H9 (cell line): Measurements from ENCODE around the gene RAB11FIP4. TPM values are rescaled to one million over a fixed set of nuclear protein-coding genes. Genes with fewer than 3 reads are reported as not detected.

ENCODE experiments used
- DNase-seq: peaks from one replicate; pipeline ENCODE4 v3.0.0-alpha.2; 2017
- H2AFZ ChIP-seq: one replicate; pipeline ENCODE4 v1.6.1; 2013; ENCODE audit warnings: mild to moderate bottlenecking, low read length, control low read depth, moderate library complexity
- H2AK5ac ChIP-seq: 2 replicates; pipeline ENCODE4 v1.6.1; 2013; ENCODE audit warnings: low read length, control low read depth, mixed read lengths; ENCODE audit not compliant: insufficient read length
- H2BK120ac ChIP-seq: one replicate; pipeline ENCODE4 v1.6.1; 2013; ENCODE audit warnings: low read depth, mild to moderate bottlenecking, low read length, control low read depth, inconsistent platforms; ENCODE audit not compliant: poor library complexity, severe bottlenecking
- H2BK12ac ChIP-seq: 2 replicates; pipeline ENCODE4 v1.6.1; 2013; ENCODE audit warnings: low read length, control low read depth, mixed read lengths, low read depth; ENCODE audit not compliant: insufficient read length
- H2BK15ac ChIP-seq: 2 replicates; pipeline ENCODE4 v1.6.1; 2013; ENCODE audit warnings: low read depth, low read length, control low read depth
- H2BK20ac ChIP-seq: one replicate; pipeline ENCODE4 v1.6.1; 2013; ENCODE audit warnings: low read depth, mild to moderate bottlenecking, low read length, control low read depth, inconsistent platforms; ENCODE audit not compliant: poor library complexity, severe bottlenecking
- H2BK5ac ChIP-seq: 2 replicates; pipeline ENCODE4 v1.6.1; 2013; ENCODE audit warnings: low read length, control low read depth, mixed read lengths; ENCODE audit not compliant: insufficient read length
- H3K14ac ChIP-seq: 2 replicates; pipeline ENCODE4 v1.6.1; 2013; ENCODE audit warnings: low read length, control low read depth; ENCODE audit not compliant: insufficient read depth
- H3K18ac ChIP-seq: 2 replicates; pipeline ENCODE4 v1.6.1; 2013; ENCODE audit warnings: low read depth, mild to moderate bottlenecking, mixed read lengths, low read length, control low read depth; ENCODE audit not compliant: insufficient read length
- H3K23ac ChIP-seq: 2 replicates; pipeline ENCODE4 v1.6.1; 2013; ENCODE audit warnings: low read length, control low read depth, mixed read lengths, low read depth; ENCODE audit not compliant: insufficient read length
- H3K23me2 ChIP-seq: 2 replicates; pipeline ENCODE4 v1.6.1; 2013; ENCODE audit warnings: low read depth, mild to moderate bottlenecking, mixed read lengths, low read length, control low read depth; ENCODE audit not compliant: insufficient read length, poor library complexity, severe bottlenecking
- H3K27ac ChIP-seq: 2 replicates; pipeline ENCODE4 v1.5.1; 2013; ENCODE audit warnings: low read length, control low read depth, mixed read lengths, low read depth; ENCODE audit not compliant: insufficient read length
- H3K27me3 ChIP-seq: 2 replicates; pipeline ENCODE4 v1.6.1; 2013; ENCODE audit warnings: low read length, control low read depth, inconsistent platforms; ENCODE audit not compliant: insufficient read depth
- H3K4ac ChIP-seq: 2 replicates; pipeline ENCODE4 v1.6.1; 2013; ENCODE audit warnings: low read depth, mild to moderate bottlenecking, control low read depth, inconsistent platforms, low read length, moderate library complexity
- H3K4me1 ChIP-seq: 2 replicates; pipeline ENCODE4 v1.6.1; 2013; ENCODE audit warnings: low read length, control low read depth, inconsistent platforms; ENCODE audit not compliant: insufficient read depth
- H3K4me2 ChIP-seq: 2 replicates; pipeline ENCODE4 v1.6.1; 2013; ENCODE audit warnings: low read length, control low read depth, mixed read lengths; ENCODE audit not compliant: insufficient read length, insufficient read depth
- H3K56ac ChIP-seq: 2 replicates; pipeline ENCODE4 v1.6.1; 2013; ENCODE audit warnings: low read depth, mild to moderate bottlenecking, mixed read lengths, low read length, control low read depth; ENCODE audit not compliant: insufficient read length
- H3K79me1 ChIP-seq: 2 replicates; pipeline ENCODE4 v1.6.1; 2013; ENCODE audit warnings: low read depth, mild to moderate bottlenecking, moderate library complexity, low read length, control low read depth, inconsistent platforms; ENCODE audit not compliant: insufficient read depth, poor library complexity, severe bottlenecking
- H3K79me2 ChIP-seq: 2 replicates; pipeline ENCODE4 v1.6.1; 2013; ENCODE audit warnings: low read length, control low read depth, inconsistent platforms; ENCODE audit not compliant: insufficient read depth
- H3K9ac ChIP-seq: 2 replicates; pipeline ENCODE4 v1.6.1; 2013; ENCODE audit warnings: low read length, control low read depth, mixed read lengths; ENCODE audit not compliant: insufficient read length; ENCODE audit errors: extremely low read depth
- H3K9me3 ChIP-seq: one replicate; pipeline ENCODE4 v1.6.1; 2013; ENCODE audit warnings: low read depth, low read length, inconsistent platforms; ENCODE audit not compliant: control insufficient read depth
- H3T11ph ChIP-seq: one replicate; pipeline ENCODE4 v1.6.1; 2013; ENCODE audit warnings: mild to moderate bottlenecking, low read length, control low read depth, inconsistent platforms
- H4K20me1 ChIP-seq: one replicate; pipeline ENCODE4 v1.6.1; 2013; ENCODE audit not compliant: control insufficient read depth, insufficient read length, insufficient read depth
- H4K5ac ChIP-seq: 2 replicates; pipeline ENCODE4 v1.6.1; 2013; ENCODE audit warnings: low read depth, mild to moderate bottlenecking, mixed read lengths, low read length, control low read depth; ENCODE audit not compliant: insufficient read length
- H4K8ac ChIP-seq: replicated peaks from 2 replicates; pipeline ENCODE4 v1.6.1; 2013; ENCODE audit warnings: low read length, control low read depth, mixed read lengths, low read depth; ENCODE audit not compliant: insufficient read length
- H4K91ac ChIP-seq: 2 replicates; pipeline ENCODE4 v1.6.1; 2013; ENCODE audit warnings: low read depth, mild to moderate bottlenecking, moderate library complexity, mixed read lengths, low read length, control low read depth; ENCODE audit not compliant: insufficient read length
- H3K27ac Mint-ChIP-seq, 3 experiments: 2 replicates in 2 of 3; 3 replicates in 1 of 3; pipeline ENCODE4 v1.8.0; 2020 to 2021; ENCODE audit warnings: mixed read lengths in 3 of 3, mild to moderate bottlenecking in 1 of 3, moderate library complexity in 1 of 3
- H3K27me3 Mint-ChIP-seq: 2 replicates; pipeline ENCODE4 v1.8.0; 2021; ENCODE audit warnings: low read depth, mild to moderate bottlenecking, moderate library complexity, mixed read lengths
- H3K36me3 Mint-ChIP-seq, 3 experiments: 2 replicates in 2 of 3; 3 replicates in 1 of 3; pipeline ENCODE4 v1.8.0; 2020 to 2021; ENCODE audit warnings: low read depth in 3 of 3, mixed read lengths in 3 of 3; ENCODE audit not compliant: insufficient read depth in 1 of 3
- H3K4me1 Mint-ChIP-seq, 2 experiments: 2 replicates each; pipeline ENCODE4 v1.8.0; 2020; ENCODE audit warnings: mixed read lengths in 2 of 2
- H3K4me3 Mint-ChIP-seq, 2 experiments: 2 replicates in 1 of 2; 3 replicates in 1 of 2; pipeline ENCODE4 v1.8.0; 2020 to 2021; ENCODE audit warnings: mild to moderate bottlenecking in 2 of 2, mixed read lengths in 2 of 2, moderate library complexity in 1 of 2
- H3K9me3 Mint-ChIP-seq, 2 experiments: 2 replicates in 1 of 2; 3 replicates in 1 of 2; pipeline ENCODE4 v1.8.0; 2020; ENCODE audit warnings: mild to moderate bottlenecking in 2 of 2, mixed read lengths in 2 of 2, moderate library complexity in 1 of 2
- CTCF ChIP-seq: fragments of 200-600 bp; sonication (generic); conservative IDR thresholded peaks from 3 replicates; pipeline ENCODE4 v1.8.0; 2021; ENCODE audit warnings: antibody characterized with exemption, mild to moderate bottlenecking
- WGBS: extraction: QIAGEN DNeasy Blood & Tissue Kit; methylation state at CpG from one replicate; pipeline ENCODE4 v1.1.7; 2013; ENCODE audit warnings: missing lambda C conversion rate, low lambda C conversion rate, mixed read lengths; ENCODE audit not compliant: insufficient read length; ENCODE audit errors: extremely low coverage; 5-methylcytosine and 5-hydroxymethylcytosine counted together
- total RNA-seq: library from RNA; stranded (reverse); gene quantifications from 2 replicates; pipeline ENCODE4 v1.2.1, GENCODE V29; 2021

Gene RAB11FIP4
- total RNA-seq, 1 experiment from 2014 or later = 25.7 TPM

GRCh38 chr17:31561469-31562375, 170.2 kb downstream of the RAB11FIP4 start:
- Histone ChIP-seq H2BK12ac (no peak overlapping the region), H2BK15ac (no peak overlapping the region), H2BK120ac (no peak overlapping the region), H4K5ac (no peak overlapping the region), H3K9ac (no peak overlapping the region), H2BK20ac (no peak overlapping the region), H3K23me2 (peaks cover 3% of the 10 kb centered on the region), H4K8ac (no peak overlapping the region), H3K4me2 (peak overlapping the region; percentile 9), H3K4ac (no peak overlapping the region), H3K27me3 (peaks cover 4% of the 10 kb centered on the region; the same call in 1 of the 2 replicates), H2AK5ac (no peak overlapping the region), H3K14ac (no peak overlapping the region), H2AFZ (no peak overlapping the region), H4K20me1 (no peaks in the 10 kb centered on the region), H3K4me1 (peaks cover 9% of the 10 kb centered on the region; the same call in 1 of the 2 replicates), H3T11ph (no peak overlapping the region), H2BK5ac (no peak overlapping the region), H3K9me3 (no peaks in the 10 kb centered on the region), H3K79me2 (no peaks in the 10 kb centered on the region; the same call in 1 of the 2 replicates), H3K18ac (no peak overlapping the region), H3K27ac (no peak overlapping the region), H3K56ac (no peak overlapping the region), H3K79me1 (no peaks in the 10 kb centered on the region), H3K23ac (no peak overlapping the region), H4K91ac (no peak overlapping the region)
- Mint-ChIP-seq H3K4me3 (peak overlapping the region in 1 of 2 experiments; percentile 53; a peak in 2 of 5 replicates), H3K4me1 (peaks cover 50 to 59% of the 10 kb centered on the region in 2 experiments), H3K27ac (no peak overlapping the region), H3K9me3 (no peaks in the 10 kb centered on the region; a peak in 1 of 5 replicates), H3K36me3 (no peaks in the 10 kb centered on the region), H3K27me3 (peaks cover 52% of the 10 kb centered on the region)
- WGBS = no CpG with 5 or more reads among the region's 9 CpGs
- no peak for TF ChIP-seq CTCF
- no peak for DNase-seq
